ENCODE results near the gene LRRC23.
"Not testable (repeated sequence)": the region's sequence is repeated elsewhere in the genome, so short reads cannot be mapped to it uniquely, and the experiment has no call there.

Gene LRRC23

GRCh38 chr12:6873094-6874014 is 31.3 kb upstream of the LRRC23 start, which contains the start of gene SPSB2:
Gene SPSB2 (minus strand): TSS chr12:6873303. CDS start chr12:6872901, 402 bp downstream.
- in situ Hi-C loops (cut with HindIII; ENCODE audit: low sequenced_read_pairs), result no loop called here
- TF ChIP-seq CTCF (IDR thresholded peaks at IDR 0.05; ENCODE audit: low read depth, low read length, missing control alignments), result no peak
- H3K4me3 ChIP-seq (ENCODE audit: low read depth, low read length), result peak within 1 kb of the TSS; percentile 64
- DNase-seq (ENCODE audit: low read depth), result peak; percentile 83

- in situ Hi-C loops (cut with HindIII; ENCODE audit: low sequenced_read_pairs); DNase-seq (ENCODE audit: low read depth): not testable (repeated sequence)
- peak overlapping the region; percentile 64 for H3K4me3 ChIP-seq (ENCODE audit: low read depth, low read length)
Measured at GRCh38 chr12:6874015-6874368, 30.6 kb upstream of the LRRC23 start.

- H3K4me3 ChIP-seq (ENCODE audit: low read depth, low read length); DNase-seq (ENCODE audit: low read depth); in situ Hi-C loops (cut with HindIII; ENCODE audit: low sequenced_read_pairs): not testable (repeated sequence)
Measured at GRCh38 chr12:6879824-6880223, 24.8 kb upstream of the LRRC23 start.

- in situ Hi-C loops (cut with HindIII; ENCODE audit: low sequenced_read_pairs), result no loop called here
- H3K4me3 ChIP-seq (ENCODE audit: low read depth, low read length), result no peak overlapping the region
- TF ChIP-seq CTCF (IDR thresholded peaks at IDR 0.05; ENCODE audit: low read depth, low read length, missing control alignments), result no peak
- no peak for DNase-seq (ENCODE audit: low read depth)
Measured at GRCh38 chr12:6883252-6883651, 21.4 kb upstream of the LRRC23 start.

GRCh38 chr12:6883683-6884082 is 20.9 kb upstream of the LRRC23 start:
- no peak overlapping the region for H3K4me3 ChIP-seq (ENCODE audit: low read depth, low read length)
- in situ Hi-C loops (cut with HindIII; ENCODE audit: low sequenced_read_pairs), result no loop called here
- no peak for TF ChIP-seq CTCF (IDR thresholded peaks at IDR 0.05; ENCODE audit: low read depth, low read length, missing control alignments)
- DNase-seq (ENCODE audit: low read depth), result no peak

GRCh38 chr12:6884539-6884938 is 20.1 kb upstream of the LRRC23 start:
- no peak for DNase-seq (ENCODE audit: low read depth)
- no peak overlapping the region for H3K4me3 ChIP-seq (ENCODE audit: low read depth, low read length)
- TF ChIP-seq CTCF (IDR thresholded peaks at IDR 0.05; ENCODE audit: low read depth, low read length, missing control alignments), result no peak
- in situ Hi-C loops (cut with HindIII; ENCODE audit: low sequenced_read_pairs), result no loop called here

- in situ Hi-C loops (cut with HindIII; ENCODE audit: low sequenced_read_pairs), result not testable (repeated sequence)
Measured at GRCh38 chr12:6886206-6886999, 18.2 kb upstream of the LRRC23 start.

GRCh38 chr12:6887460-6887859 is 17.2 kb upstream of the LRRC23 start:
- in situ Hi-C loops (cut with HindIII; ENCODE audit: low sequenced_read_pairs), result no loop called here
- DNase-seq (ENCODE audit: low read depth), result no peak
- H3K4me3 ChIP-seq (ENCODE audit: low read depth, low read length), result no peak overlapping the region
- TF ChIP-seq CTCF (IDR thresholded peaks at IDR 0.05; ENCODE audit: low read depth, low read length, missing control alignments), result no peak

More at GRCh38 chr12:6886206-6886999, 18.2 kb upstream of the LRRC23 start:
- not testable (repeated sequence) for H3K4me3 ChIP-seq (ENCODE audit: low read depth, low read length); DNase-seq (ENCODE audit: low read depth)
